HEK293 (cell line): Measurements from ENCODE around the gene TMTC1.

Experiments
- EGR2 ChIP-seq: fragments of 450-650 bp; formaldehyde crosslinking; IDR thresholded peaks from 2 replicates; pipeline ENCODE4 v1.5.1; 2016; ENCODE audit warnings: low read depth, missing biosample characterization, missing genetic modification characterization
- GLI4 ChIP-seq: fragments of 450-650 bp; formaldehyde crosslinking; IDR thresholded peaks from 2 replicates; pipeline ENCODE4 v1.5.1; 2016; ENCODE audit warnings: missing biosample characterization, missing genetic modification characterization
- MEIS1 ChIP-seq: sonication (generic); formaldehyde crosslinking; IDR thresholded peaks from 2 replicates; pipeline ENCODE4 v1.8.1; 2022; ENCODE audit warnings: missing genetic modification reagents, mild to moderate bottlenecking, borderline replicate concordance
- MYNN ChIP-seq: fragments of 450-650 bp; formaldehyde crosslinking; IDR thresholded peaks from 2 replicates; pipeline ENCODE4 v1.5.1; 2016; ENCODE audit warnings: missing biosample characterization, missing genetic modification characterization, borderline replicate concordance
- RBAK ChIP-seq: fragments of 450-650 bp; formaldehyde crosslinking; IDR thresholded peaks from 2 replicates; pipeline ENCODE4 v1.5.1; 2016; ENCODE audit warnings: missing biosample characterization, missing genetic modification characterization
- SALL2 ChIP-seq: fragments of 450-650 bp; formaldehyde crosslinking; IDR thresholded peaks from 2 replicates; pipeline ENCODE4 v1.5.0; 2017; ENCODE audit warnings: missing biosample characterization, mild to moderate bottlenecking, missing genetic modification characterization, borderline replicate concordance
- ZNF175 ChIP-seq: fragments of 450-650 bp; formaldehyde crosslinking; IDR thresholded peaks from 2 replicates; pipeline ENCODE4 v1.5.1; 2016; ENCODE audit warnings: missing biosample characterization, missing genetic modification characterization
- ZNF707 ChIP-seq: fragments of 450-650 bp; formaldehyde crosslinking; IDR thresholded peaks from 2 replicates; pipeline ENCODE4 v1.5.1; 2016; ENCODE audit warnings: missing biosample characterization, missing genetic modification characterization
- ZSCAN18 ChIP-seq: fragments of 450-650 bp; formaldehyde crosslinking; IDR thresholded peaks from 2 replicates; pipeline ENCODE4 v1.5.1; 2016; ENCODE audit warnings: missing biosample characterization, missing genetic modification characterization
- TF ChIP-seq, protein P1 (sequence below): fragments of 450-650 bp; formaldehyde crosslinking; IDR thresholded peaks from 2 replicates; pipeline ENCODE4 v1.5.1; 2016; ENCODE audit warnings: missing biosample characterization, missing genetic modification characterization
- TF ChIP-seq, protein P2 (sequence below): fragments of 450-650 bp; formaldehyde crosslinking; IDR thresholded peaks from 2 replicates; pipeline ENCODE4 v1.5.1; 2016; ENCODE audit warnings: missing biosample characterization, missing genetic modification characterization, borderline replicate concordance
- TF ChIP-seq, protein P3 (sequence below): fragments of 450-650 bp; formaldehyde crosslinking; IDR thresholded peaks from 2 replicates; pipeline ENCODE4 v1.5.1; 2016; ENCODE audit warnings: missing biosample characterization, missing genetic modification characterization, borderline replicate concordance
- TF ChIP-seq, protein P4 (sequence below): fragments of 450-650 bp; formaldehyde crosslinking; IDR thresholded peaks from 2 replicates; pipeline ENCODE4 v1.5.1; 2016; ENCODE audit warnings: missing biosample characterization, missing genetic modification characterization

- TF ChIP-seq, protein P1, sequence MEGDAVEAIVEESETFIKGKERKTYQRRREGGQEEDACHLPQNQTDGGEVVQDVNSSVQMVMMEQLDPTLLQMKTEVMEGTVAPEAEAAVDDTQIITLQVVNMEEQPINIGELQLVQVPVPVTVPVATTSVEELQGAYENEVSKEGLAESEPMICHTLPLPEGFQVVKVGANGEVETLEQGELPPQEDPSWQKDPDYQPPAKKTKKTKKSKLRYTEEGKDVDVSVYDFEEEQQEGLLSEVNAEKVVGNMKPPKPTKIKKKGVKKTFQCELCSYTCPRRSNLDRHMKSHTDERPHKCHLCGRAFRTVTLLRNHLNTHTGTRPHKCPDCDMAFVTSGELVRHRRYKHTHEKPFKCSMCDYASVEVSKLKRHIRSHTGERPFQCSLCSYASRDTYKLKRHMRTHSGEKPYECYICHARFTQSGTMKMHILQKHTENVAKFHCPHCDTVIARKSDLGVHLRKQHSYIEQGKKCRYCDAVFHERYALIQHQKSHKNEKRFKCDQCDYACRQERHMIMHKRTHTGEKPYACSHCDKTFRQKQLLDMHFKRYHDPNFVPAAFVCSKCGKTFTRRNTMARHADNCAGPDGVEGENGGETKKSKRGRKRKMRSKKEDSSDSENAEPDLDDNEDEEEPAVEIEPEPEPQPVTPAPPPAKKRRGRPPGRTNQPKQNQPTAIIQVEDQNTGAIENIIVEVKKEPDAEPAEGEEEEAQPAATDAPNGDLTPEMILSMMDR = no peak
- TF ChIP-seq, protein P2, sequence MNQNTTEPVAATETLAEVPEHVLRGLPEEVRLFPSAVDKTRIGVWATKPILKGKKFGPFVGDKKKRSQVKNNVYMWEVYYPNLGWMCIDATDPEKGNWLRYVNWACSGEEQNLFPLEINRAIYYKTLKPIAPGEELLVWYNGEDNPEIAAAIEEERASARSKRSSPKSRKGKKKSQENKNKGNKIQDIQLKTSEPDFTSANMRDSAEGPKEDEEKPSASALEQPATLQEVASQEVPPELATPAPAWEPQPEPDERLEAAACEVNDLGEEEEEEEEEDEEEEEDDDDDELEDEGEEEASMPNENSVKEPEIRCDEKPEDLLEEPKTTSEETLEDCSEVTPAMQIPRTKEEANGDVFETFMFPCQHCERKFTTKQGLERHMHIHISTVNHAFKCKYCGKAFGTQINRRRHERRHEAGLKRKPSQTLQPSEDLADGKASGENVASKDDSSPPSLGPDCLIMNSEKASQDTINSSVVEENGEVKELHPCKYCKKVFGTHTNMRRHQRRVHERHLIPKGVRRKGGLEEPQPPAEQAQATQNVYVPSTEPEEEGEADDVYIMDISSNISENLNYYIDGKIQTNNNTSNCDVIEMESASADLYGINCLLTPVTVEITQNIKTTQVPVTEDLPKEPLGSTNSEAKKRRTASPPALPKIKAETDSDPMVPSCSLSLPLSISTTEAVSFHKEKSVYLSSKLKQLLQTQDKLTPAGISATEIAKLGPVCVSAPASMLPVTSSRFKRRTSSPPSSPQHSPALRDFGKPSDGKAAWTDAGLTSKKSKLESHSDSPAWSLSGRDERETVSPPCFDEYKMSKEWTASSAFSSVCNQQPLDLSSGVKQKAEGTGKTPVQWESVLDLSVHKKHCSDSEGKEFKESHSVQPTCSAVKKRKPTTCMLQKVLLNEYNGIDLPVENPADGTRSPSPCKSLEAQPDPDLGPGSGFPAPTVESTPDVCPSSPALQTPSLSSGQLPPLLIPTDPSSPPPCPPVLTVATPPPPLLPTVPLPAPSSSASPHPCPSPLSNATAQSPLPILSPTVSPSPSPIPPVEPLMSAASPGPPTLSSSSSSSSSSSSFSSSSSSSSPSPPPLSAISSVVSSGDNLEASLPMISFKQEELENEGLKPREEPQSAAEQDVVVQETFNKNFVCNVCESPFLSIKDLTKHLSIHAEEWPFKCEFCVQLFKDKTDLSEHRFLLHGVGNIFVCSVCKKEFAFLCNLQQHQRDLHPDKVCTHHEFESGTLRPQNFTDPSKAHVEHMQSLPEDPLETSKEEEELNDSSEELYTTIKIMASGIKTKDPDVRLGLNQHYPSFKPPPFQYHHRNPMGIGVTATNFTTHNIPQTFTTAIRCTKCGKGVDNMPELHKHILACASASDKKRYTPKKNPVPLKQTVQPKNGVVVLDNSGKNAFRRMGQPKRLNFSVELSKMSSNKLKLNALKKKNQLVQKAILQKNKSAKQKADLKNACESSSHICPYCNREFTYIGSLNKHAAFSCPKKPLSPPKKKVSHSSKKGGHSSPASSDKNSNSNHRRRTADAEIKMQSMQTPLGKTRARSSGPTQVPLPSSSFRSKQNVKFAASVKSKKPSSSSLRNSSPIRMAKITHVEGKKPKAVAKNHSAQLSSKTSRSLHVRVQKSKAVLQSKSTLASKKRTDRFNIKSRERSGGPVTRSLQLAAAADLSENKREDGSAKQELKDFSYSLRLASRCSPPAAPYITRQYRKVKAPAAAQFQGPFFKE = no peak
- TF ChIP-seq ZNF707 = no peak
- no peak for TF ChIP-seq ZNF175 (tag by site-specific recombination)
- TF ChIP-seq MYNN (tag by site-specific recombination) = no peak
- no peak for TF ChIP-seq GLI4 (tag by site-specific recombination)
- TF ChIP-seq MEIS1 = no peak
- TF ChIP-seq, protein P3, sequence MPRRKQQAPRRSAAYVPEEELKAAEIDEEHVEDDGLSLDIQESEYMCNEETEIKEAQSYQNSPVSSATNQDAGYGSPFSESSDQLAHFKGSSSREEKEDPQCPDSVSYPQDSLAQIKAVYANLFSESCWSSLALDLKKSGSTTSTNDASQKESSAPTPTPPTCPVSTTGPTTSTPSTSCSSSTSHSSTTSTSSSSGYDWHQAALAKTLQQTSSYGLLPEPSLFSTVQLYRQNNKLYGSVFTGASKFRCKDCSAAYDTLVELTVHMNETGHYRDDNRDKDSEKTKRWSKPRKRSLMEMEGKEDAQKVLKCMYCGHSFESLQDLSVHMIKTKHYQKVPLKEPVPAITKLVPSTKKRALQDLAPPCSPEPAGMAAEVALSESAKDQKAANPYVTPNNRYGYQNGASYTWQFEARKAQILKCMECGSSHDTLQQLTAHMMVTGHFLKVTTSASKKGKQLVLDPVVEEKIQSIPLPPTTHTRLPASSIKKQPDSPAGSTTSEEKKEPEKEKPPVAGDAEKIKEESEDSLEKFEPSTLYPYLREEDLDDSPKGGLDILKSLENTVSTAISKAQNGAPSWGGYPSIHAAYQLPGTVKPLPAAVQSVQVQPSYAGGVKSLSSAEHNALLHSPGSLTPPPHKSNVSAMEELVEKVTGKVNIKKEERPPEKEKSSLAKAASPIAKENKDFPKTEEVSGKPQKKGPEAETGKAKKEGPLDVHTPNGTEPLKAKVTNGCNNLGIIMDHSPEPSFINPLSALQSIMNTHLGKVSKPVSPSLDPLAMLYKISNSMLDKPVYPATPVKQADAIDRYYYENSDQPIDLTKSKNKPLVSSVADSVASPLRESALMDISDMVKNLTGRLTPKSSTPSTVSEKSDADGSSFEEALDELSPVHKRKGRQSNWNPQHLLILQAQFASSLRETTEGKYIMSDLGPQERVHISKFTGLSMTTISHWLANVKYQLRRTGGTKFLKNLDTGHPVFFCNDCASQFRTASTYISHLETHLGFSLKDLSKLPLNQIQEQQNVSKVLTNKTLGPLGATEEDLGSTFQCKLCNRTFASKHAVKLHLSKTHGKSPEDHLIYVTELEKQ (tag by site-specific recombination) = no peak
- no peak for TF ChIP-seq EGR2 (tag by site-specific recombination)
- TF ChIP-seq RBAK (tag by site-specific recombination) = no peak
- TF ChIP-seq ZSCAN18 (tag by site-specific recombination) = no peak
- TF ChIP-seq SALL2 (tag by site-specific recombination) = no peak
- TF ChIP-seq, protein P4, sequence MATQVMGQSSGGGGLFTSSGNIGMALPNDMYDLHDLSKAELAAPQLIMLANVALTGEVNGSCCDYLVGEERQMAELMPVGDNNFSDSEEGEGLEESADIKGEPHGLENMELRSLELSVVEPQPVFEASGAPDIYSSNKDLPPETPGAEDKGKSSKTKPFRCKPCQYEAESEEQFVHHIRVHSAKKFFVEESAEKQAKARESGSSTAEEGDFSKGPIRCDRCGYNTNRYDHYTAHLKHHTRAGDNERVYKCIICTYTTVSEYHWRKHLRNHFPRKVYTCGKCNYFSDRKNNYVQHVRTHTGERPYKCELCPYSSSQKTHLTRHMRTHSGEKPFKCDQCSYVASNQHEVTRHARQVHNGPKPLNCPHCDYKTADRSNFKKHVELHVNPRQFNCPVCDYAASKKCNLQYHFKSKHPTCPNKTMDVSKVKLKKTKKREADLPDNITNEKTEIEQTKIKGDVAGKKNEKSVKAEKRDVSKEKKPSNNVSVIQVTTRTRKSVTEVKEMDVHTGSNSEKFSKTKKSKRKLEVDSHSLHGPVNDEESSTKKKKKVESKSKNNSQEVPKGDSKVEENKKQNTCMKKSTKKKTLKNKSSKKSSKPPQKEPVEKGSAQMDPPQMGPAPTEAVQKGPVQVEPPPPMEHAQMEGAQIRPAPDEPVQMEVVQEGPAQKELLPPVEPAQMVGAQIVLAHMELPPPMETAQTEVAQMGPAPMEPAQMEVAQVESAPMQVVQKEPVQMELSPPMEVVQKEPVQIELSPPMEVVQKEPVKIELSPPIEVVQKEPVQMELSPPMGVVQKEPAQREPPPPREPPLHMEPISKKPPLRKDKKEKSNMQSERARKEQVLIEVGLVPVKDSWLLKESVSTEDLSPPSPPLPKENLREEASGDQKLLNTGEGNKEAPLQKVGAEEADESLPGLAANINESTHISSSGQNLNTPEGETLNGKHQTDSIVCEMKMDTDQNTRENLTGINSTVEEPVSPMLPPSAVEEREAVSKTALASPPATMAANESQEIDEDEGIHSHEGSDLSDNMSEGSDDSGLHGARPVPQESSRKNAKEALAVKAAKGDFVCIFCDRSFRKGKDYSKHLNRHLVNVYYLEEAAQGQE (tag by site-specific recombination) = no peak
These were observed 253.3 kb downstream of the TMTC1 start for GRCh38 chr12:29530436-29530835.
